Panc1 (cell line): Measurements from ENCODE around the gene STAP2. TPM values are rescaled to one million over a fixed set of nuclear protein-coding genes. Genes with fewer than 3 reads are reported as not detected.

ENCODE experiments used
- ATAC-seq: fragments of 200-7000 bp; cut with Tn5 transposase; 2 replicates; pipeline ENCODE4 v1.9.1; 2020; ENCODE audit warnings: mild to moderate bottlenecking, moderate library complexity
- BruUV-seq: library from RNA; stranded (reverse); fragments of 400-500 nt; replicated peaks from 2 replicates; lab custom pipeline; 2021; lab: Mats Ljungman, UMichigan
- CTCF ChIA-PET: fragments of 300-600 bp; sonication (Branson Sonifier 250); formaldehyde crosslinking; loops from one replicate; lab custom pipeline; 2022; ENCODE audit warnings: antibody characterized with exemption; lab: Charles Lee
- POLR2A ChIA-PET: fragments of 300-600 bp; sonication (Branson Sonifier 250); formaldehyde crosslinking; loops from one replicate; lab custom pipeline; 2022; ENCODE audit warnings: antibody characterized with exemption; lab: Charles Lee
- DNase-seq: peaks from one replicate; pipeline ENCODE4 v3.0.0-alpha.2; 2010; ENCODE audit warnings: low read depth, low spot score
- H3K27ac ChIP-seq: 2 replicates; pipeline ENCODE4 v1.5.1; 2011; ENCODE audit warnings: mild to moderate bottlenecking, low read length, inconsistent platforms
- H3K27me3 ChIP-seq: fragments of 200-500 bp; sonication (Bioruptor generic); 2 replicates; pipeline ENCODE4 v1.6.0; 2014; ENCODE audit warnings: low read length, inconsistent platforms; ENCODE audit not compliant: control insufficient read depth, insufficient read depth
- H3K36me3 ChIP-seq: fragments of 200-500 bp; sonication (Bioruptor generic); 2 replicates; pipeline ENCODE4 v1.5.1; 2014; ENCODE audit warnings: inconsistent platforms, mild to moderate bottlenecking, low read length, moderate library complexity; ENCODE audit not compliant: control insufficient read depth, insufficient read depth
- H3K4me1 ChIP-seq: 2 replicates; pipeline ENCODE4 v1.5.1; 2011; ENCODE audit warnings: inconsistent platforms, mild to moderate bottlenecking, low read length, moderate library complexity; ENCODE audit not compliant: control insufficient read depth, insufficient read depth
- H3K4me3 ChIP-seq, 2 experiments: 2 replicates each; pipeline ENCODE4 v1.5.1; 2011 to 2012; ENCODE audit warnings: low read depth in 2 of 2, low read length in 2 of 2, mild to moderate bottlenecking in 2 of 2, inconsistent platforms in 1 of 2, moderate library complexity in 1 of 2
- H3K9me3 ChIP-seq: fragments of 200-500 bp; sonication (Bioruptor generic); 2 replicates; pipeline ENCODE4 v1.5.1; 2014; ENCODE audit warnings: low read depth, mild to moderate bottlenecking, inconsistent platforms, low read length, moderate library complexity; ENCODE audit not compliant: control insufficient read depth, insufficient read depth
- POLR2AphosphoS5 ChIP-seq: IDR thresholded peaks from 2 replicates; pipeline ENCODE4 v1.6.1; 2012; ENCODE audit warnings: mild to moderate bottlenecking, low read depth, low read length, moderate library complexity
- SIN3A ChIP-seq: IDR thresholded peaks from 2 replicates; pipeline ENCODE4 v1.6.1; 2012; ENCODE audit warnings: low read depth, mild to moderate bottlenecking, low read length, moderate library complexity, borderline replicate concordance; ENCODE audit not compliant: insufficient read depth
- TCF7L2 ChIP-seq: IDR thresholded peaks from 2 replicates; pipeline ENCODE4 v1.6.1; 2011; ENCODE audit warnings: mild to moderate bottlenecking, low read depth, low read length, inconsistent platforms
- in situ Hi-C: cut with HindIII; loops from 2 replicates; pipeline ENCODE4 v1.10.0; 2016; ENCODE audit warnings: low sequenced_read_pairs, low pct_unique_long_range_greater_than_20kb
- intact Hi-C: fragments of 100-400 bp; cut with micrococcal nuclease; formaldehyde crosslinking; loops from one replicate; pipeline ENCODE4 v1.10.0; 2022; ENCODE audit not compliant: unreplicated experiment
- total RNA-seq: library from RNA; stranded (reverse); gene quantifications from one replicate; pipeline ENCODE4 v1.2.1, GENCODE V29; 2021; ENCODE audit not compliant: unreplicated experiment
- TF ChIP-seq, protein P1 (sequence below), 2 experiments: IDR thresholded peaks; 2 replicates each; pipeline ENCODE4 v1.6.1; 2011 to 2012; ENCODE audit warnings: low read depth in 2 of 2, control low read depth in 1 of 2, low read length in 1 of 2, mild to moderate bottlenecking in 1 of 2, moderate library complexity in 1 of 2; ENCODE audit not compliant: insufficient read depth in 1 of 2
- TF ChIP-seq, protein P2 (sequence below): fragments of 450-650 bp; IDR thresholded peaks from 2 replicates; pipeline ENCODE4 v1.5.1; 2017; ENCODE audit warnings: mild to moderate bottlenecking

The STAP2 gene
- total RNA-seq, 1 experiment from 2014 or later = 10.0 TPM

DNA sequence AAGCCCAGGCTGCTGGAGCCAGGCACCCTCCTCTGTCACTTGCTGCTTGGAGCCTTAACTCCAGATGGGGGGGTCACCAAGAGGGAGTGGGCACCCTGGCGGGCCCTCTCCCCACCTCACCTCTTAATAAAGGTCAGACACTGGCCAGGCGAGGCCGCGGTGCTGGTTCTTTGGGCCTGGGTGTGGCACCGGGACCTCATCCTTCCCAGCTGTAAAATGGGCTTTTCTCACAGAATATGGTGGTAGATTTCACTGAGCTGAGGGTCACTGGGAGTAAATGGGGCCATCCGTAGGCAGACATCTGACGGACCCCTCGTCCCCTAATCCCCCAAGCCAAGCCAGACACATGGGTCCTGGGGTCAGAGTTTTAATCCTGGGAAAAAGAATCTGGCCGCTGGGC lies 14.9 kb downstream of the STAP2 start:
- no peak for TF ChIP-seq POLR2AphosphoS5
- TF ChIP-seq, protein P1, sequence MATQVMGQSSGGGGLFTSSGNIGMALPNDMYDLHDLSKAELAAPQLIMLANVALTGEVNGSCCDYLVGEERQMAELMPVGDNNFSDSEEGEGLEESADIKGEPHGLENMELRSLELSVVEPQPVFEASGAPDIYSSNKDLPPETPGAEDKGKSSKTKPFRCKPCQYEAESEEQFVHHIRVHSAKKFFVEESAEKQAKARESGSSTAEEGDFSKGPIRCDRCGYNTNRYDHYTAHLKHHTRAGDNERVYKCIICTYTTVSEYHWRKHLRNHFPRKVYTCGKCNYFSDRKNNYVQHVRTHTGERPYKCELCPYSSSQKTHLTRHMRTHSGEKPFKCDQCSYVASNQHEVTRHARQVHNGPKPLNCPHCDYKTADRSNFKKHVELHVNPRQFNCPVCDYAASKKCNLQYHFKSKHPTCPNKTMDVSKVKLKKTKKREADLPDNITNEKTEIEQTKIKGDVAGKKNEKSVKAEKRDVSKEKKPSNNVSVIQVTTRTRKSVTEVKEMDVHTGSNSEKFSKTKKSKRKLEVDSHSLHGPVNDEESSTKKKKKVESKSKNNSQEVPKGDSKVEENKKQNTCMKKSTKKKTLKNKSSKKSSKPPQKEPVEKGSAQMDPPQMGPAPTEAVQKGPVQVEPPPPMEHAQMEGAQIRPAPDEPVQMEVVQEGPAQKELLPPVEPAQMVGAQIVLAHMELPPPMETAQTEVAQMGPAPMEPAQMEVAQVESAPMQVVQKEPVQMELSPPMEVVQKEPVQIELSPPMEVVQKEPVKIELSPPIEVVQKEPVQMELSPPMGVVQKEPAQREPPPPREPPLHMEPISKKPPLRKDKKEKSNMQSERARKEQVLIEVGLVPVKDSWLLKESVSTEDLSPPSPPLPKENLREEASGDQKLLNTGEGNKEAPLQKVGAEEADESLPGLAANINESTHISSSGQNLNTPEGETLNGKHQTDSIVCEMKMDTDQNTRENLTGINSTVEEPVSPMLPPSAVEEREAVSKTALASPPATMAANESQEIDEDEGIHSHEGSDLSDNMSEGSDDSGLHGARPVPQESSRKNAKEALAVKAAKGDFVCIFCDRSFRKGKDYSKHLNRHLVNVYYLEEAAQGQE (IDR thresholded peaks at IDR 0.05; ENCODE audit: insufficient read depth in 1 of 2, low read depth in 2 of 2, low read length in 1 of 2) = no peak
- TF ChIP-seq, protein P2, sequence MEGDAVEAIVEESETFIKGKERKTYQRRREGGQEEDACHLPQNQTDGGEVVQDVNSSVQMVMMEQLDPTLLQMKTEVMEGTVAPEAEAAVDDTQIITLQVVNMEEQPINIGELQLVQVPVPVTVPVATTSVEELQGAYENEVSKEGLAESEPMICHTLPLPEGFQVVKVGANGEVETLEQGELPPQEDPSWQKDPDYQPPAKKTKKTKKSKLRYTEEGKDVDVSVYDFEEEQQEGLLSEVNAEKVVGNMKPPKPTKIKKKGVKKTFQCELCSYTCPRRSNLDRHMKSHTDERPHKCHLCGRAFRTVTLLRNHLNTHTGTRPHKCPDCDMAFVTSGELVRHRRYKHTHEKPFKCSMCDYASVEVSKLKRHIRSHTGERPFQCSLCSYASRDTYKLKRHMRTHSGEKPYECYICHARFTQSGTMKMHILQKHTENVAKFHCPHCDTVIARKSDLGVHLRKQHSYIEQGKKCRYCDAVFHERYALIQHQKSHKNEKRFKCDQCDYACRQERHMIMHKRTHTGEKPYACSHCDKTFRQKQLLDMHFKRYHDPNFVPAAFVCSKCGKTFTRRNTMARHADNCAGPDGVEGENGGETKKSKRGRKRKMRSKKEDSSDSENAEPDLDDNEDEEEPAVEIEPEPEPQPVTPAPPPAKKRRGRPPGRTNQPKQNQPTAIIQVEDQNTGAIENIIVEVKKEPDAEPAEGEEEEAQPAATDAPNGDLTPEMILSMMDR = no peak
- no peak for TF ChIP-seq TCF7L2
- TF ChIP-seq SIN3A = no peak
- DNase-seq (no peak), ATAC-seq (no peak)
- in situ Hi-C loops (no loop called here), intact Hi-C loops (no loop called here)
- POLR2A ChIA-PET = interaction anchor here (0.6 kb wide), 1 partner anchor 8 kb away, joined by 3 read pairs; no protein-coding TSS in a partner anchor
- H3K9me3 ChIP-seq = no peaks in the 10 kb centered on the region
- CTCF ChIA-PET = interaction anchor here (0.5 kb wide), 1 partner anchor 30 kb away, joined by 3 read pairs; no protein-coding TSS in a partner anchor
- no peak overlapping the region for H3K4me3 ChIP-seq
- no peak overlapping the region for H3K27ac ChIP-seq
- BruUV-seq = no TSS peak
- H3K27me3 ChIP-seq = no peaks in the 10 kb centered on the region
- no peaks in the 10 kb centered on the region for H3K4me1 ChIP-seq
- no peaks in the 10 kb centered on the region for H3K36me3 ChIP-seq

DNA sequence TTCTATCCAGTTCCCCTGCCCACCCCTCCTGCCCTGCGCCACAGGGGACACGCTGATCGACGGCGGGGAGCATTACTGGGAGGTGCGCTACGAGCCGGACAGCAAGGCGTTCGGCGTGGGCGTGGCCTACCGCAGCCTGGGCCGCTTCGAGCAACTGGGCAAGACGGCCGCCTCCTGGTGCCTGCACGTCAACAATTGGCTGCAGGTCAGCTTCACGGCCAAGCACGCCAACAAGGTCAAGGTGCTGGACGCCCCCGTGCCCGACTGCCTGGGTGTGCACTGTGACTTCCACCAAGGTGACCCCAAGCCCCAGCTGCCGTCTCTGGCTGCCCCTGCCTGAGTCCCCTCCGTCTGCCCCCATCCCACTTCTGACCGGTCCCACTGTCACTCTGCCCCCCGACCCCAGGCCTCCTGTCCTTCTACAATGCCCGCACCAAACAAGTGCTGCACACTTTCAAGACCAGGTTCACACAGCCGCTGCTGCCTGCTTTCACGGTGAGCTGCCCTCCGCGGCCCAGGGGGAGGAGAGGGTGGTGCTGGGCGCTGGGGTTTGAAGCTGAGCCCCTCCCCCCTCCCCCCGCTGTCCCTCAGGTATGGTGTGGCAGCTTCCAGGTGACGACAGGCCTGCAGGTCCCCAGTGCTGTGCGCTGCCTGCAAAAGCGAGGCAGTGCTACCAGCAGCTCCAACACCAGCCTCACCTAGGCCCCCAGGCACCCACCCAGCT lies 15.5 kb downstream of the STAP2 start:
- POLR2A ChIA-PET = no interaction called here
- H3K4me3 ChIP-seq = no peak overlapping the region
- CTCF ChIA-PET = no interaction called here
- no peaks in the 10 kb centered on the region for H3K4me1 ChIP-seq
- H3K36me3 ChIP-seq = no peaks in the 10 kb centered on the region
- DNase-seq (no peak), ATAC-seq (peak; percentile 66)
- no peak overlapping the region for H3K27ac ChIP-seq
- no peaks in the 10 kb centered on the region for H3K9me3 ChIP-seq
- no peaks in the 10 kb centered on the region for H3K27me3 ChIP-seq
- TF ChIP-seq, protein P2 = no peak
- TF ChIP-seq POLR2AphosphoS5 = no peak
- no peak for TF ChIP-seq SIN3A
- TF ChIP-seq, protein P1 (IDR thresholded peaks at IDR 0.05; ENCODE audit: insufficient read depth in 1 of 2, low read depth in 2 of 2, low read length in 1 of 2) = no peak
- TF ChIP-seq TCF7L2 = no peak
- BruUV-seq = no TSS peak
- in situ Hi-C loops = no loop called here
- intact Hi-C loops = no loop called here
